Spleen (tissue), 11 donors: ENCODE data around the gene TRIM71. TPM values are rescaled to one million over a fixed set of nuclear protein-coding genes. Genes with fewer than 3 reads are reported as not detected.

Experiments
- DNase-seq: peaks from one replicate; pipeline ENCODE4 v3.0.0-alpha.2; 2020
- H3K27ac ChIP-seq, 8 donors: fragments of 200-600 bp; sonication (generic) in 7 of 8; 1 replicate in 4 of 8; 2 replicates in 4 of 8; pipeline versions ENCODE4 v1.5.0 to v1.8.0; 2016 to 2021; ENCODE audit warnings: inconsistent platforms in 4 of 8, mild to moderate bottlenecking in 4 of 8, moderate library complexity in 1 of 8
- H3K27me3 ChIP-seq, 7 donors: fragments of 200-600 bp; sonication (generic) in 6 of 7; replicated peaks in 1 of 7; 1 replicate in 4 of 7; 2 replicates in 3 of 7; pipeline versions ENCODE4 v1.5.0 to v1.8.0; 2016 to 2021; ENCODE audit warnings: inconsistent platforms in 3 of 7, mild to moderate bottlenecking in 1 of 7
- H3K36me3 ChIP-seq, 6 donors: fragments of 200-600 bp; sonication (generic) in 5 of 6; 1 replicate in 4 of 6; 2 replicates in 2 of 6; pipeline versions ENCODE4 v1.5.0 to v1.8.0; 2016 to 2021; ENCODE audit warnings: inconsistent platforms in 2 of 6
- H3K4me1 ChIP-seq, 6 donors: fragments of 200-600 bp; sonication (generic) in 5 of 6; 1 replicate in 3 of 6; 2 replicates in 3 of 6; pipeline versions ENCODE4 v1.5.0 to v1.8.0; 2016 to 2021; ENCODE audit warnings: inconsistent platforms in 3 of 6
- H3K4me3 ChIP-seq, 8 donors: fragments of 200-600 bp; sonication (generic) in 7 of 8; 1 replicate in 4 of 8; 2 replicates in 4 of 8; pipeline versions ENCODE4 v1.5.0 to v1.8.0; 2016 to 2021; ENCODE audit warnings: inconsistent platforms in 4 of 8, mild to moderate bottlenecking in 4 of 8, moderate library complexity in 2 of 8
- H3K9me3 ChIP-seq, 8 donors: fragments of 200-600 bp; sonication (generic) in 7 of 8; 1 replicate in 4 of 8; 2 replicates in 4 of 8; pipeline versions ENCODE4 v1.5.0 to v1.8.0; 2016 to 2021; ENCODE audit warnings: inconsistent platforms in 4 of 8
- CTCF ChIP-seq, 11 experiments: fragments of 200-600 bp in 7 of 11; fragments of 450-650 bp in 4 of 11; sonication (generic) in 4 of 11; IDR thresholded peaks in 8 of 11; conservative IDR thresholded peaks in 3 of 11; 1 replicate in 7 of 11; 2 replicates in 4 of 11; pipeline versions ENCODE4 v1.4.0 to v1.8.0; 2016 to 2021; ENCODE audit warnings: antibody characterized with exemption in 11 of 11, inconsistent platforms in 4 of 11, mild to moderate bottlenecking in 1 of 11
- POLR2A ChIP-seq, 3 donors: fragments of 450-650 bp; IDR thresholded peaks; one replicate each; pipeline ENCODE4 v1.5.1; 2017; ENCODE audit warnings: antibody characterized with exemption in 3 of 3, mild to moderate bottlenecking in 1 of 3
- POLR2AphosphoS5 ChIP-seq, 3 donors: sonication (generic); formaldehyde crosslinking; IDR thresholded peaks; one replicate each; pipeline ENCODE4 v1.5.1; 2017; ENCODE audit warnings: antibody characterized with exemption in 3 of 3
- WGBS, 5 donors: extraction: QIAGEN DNeasy Blood & Tissue Kit in 3 of 5; methylation state at CpG; one replicate each; pipeline versions ENCODE4 v1.1.5 to v1.1.7; 2013 to 2018; 5-methylcytosine and 5-hydroxymethylcytosine counted together
- intact Hi-C: fragments of 100-400 bp; cut with DNase I; formaldehyde crosslinking; loops from one replicate; pipeline ENCODE4 v1.15.0; 2023; ENCODE audit warnings: low total_unique reads
- polyA plus RNA-seq, 3 donors: library from polyadenylated mRNA; stranded (reverse); fragments of 200-250 nt; gene quantifications; one replicate each; pipeline ENCODE4 v1.2.1, GENCODE V29; 2013
- total RNA-seq, 7 donors: library from RNA; depleted of rRNA in 3 of 7; stranded (reverse); fragments of >200 nt in 3 of 7; fragmentation: NEBNext Ultra II Directional in 4 of 7; extraction: Animal tissue kit (Norgen Biotek cat#: 25700) in 4 of 7; gene quantifications; one replicate each; pipeline versions ENCODE4 v1.1.0 to v1.2.1, GENCODE V29; 2016 to 2021
- donor health status: healthy with polysubstance abuse.
- donor health status: DM: no; HTN: no; CAD: no; lungs with moderate emphysema.
- donor health status: DM: no; HTN: no; CAD: no.
- donor health status: Bipolar disorder and iron deficiency.
- donor health status: healthy.
- donor health status: DM: no; HTN: no; CAD: no.
- donor health status: DM: yes; HTN: yes; CAD: no.

Gene TRIM71
- total and polyA plus RNA-seq, 10 donors: under 0.01 to 0.09 (median 0.03) TPM; not detected in 5

- H3K27me3 ChIP-seq: peaks cover 6 to 76% (median 61%) of the 10 kb centered on the region in 7 donors
- H3K36me3 ChIP-seq: no peaks in the 10 kb centered on the region
These were observed 590 bp upstream of the TRIM71 start for GRCh38 chr3:32817257-32817557.

GRCh38 chr3:32818229-32818969 is 602 bp downstream of the TRIM71 start:
- peaks cover 6 to 84% (median 61%) of the 10 kb centered on the region in 7 donors for H3K27me3 ChIP-seq
- WGBS, 5 donors: 2 to 18% (median 3%) methylated on average over 14 to 111 of the region's 111 CpGs
- peak; percentile 69 for DNase-seq
- peaks cover 16 to 53% (median 36%) of the 10 kb centered on the region in 6 donors for H3K4me1 ChIP-seq
- H3K27ac ChIP-seq: no peak overlapping the region
- H3K9me3 ChIP-seq: no peaks in the 10 kb centered on the region
- intact Hi-C loops: no loop called here
- TF ChIP-seq POLR2AphosphoS5 (IDR thresholded peaks at IDR 0.05): no peak
- no peak for TF ChIP-seq CTCF (IDR thresholded peaks at IDR 0.05 in 8 of 11, conservative IDR thresholded peaks at IDR 0.05 in 3 of 11)
- no peak for TF ChIP-seq POLR2A (IDR thresholded peaks at IDR 0.05)
- peak overlapping the region in 7 of 8 donors; percentile 49 to 73 (median 52) for H3K4me3 ChIP-seq
- H3K36me3 ChIP-seq: no peaks in the 10 kb centered on the region

More at GRCh38 chr3:32817257-32817557, 590 bp upstream of the TRIM71 start:
- Histone ChIP-seq H3K27ac (no peak overlapping the region), H3K4me1 (peaks cover 16 to 53% (median 36%) of the 10 kb centered on the region in 6 donors), H3K9me3 (no peaks in the 10 kb centered on the region), H3K4me3 (peak overlapping the region; percentile 39 to 73 (median 52))
- TF ChIP-seq CTCF (IDR thresholded peaks at IDR 0.05 in 8 of 11, conservative IDR thresholded peaks at IDR 0.05 in 3 of 11) (no peak), POLR2AphosphoS5 (IDR thresholded peaks at IDR 0.05) (no peak), POLR2A (IDR thresholded peaks at IDR 0.05) (no peak)
- DNase-seq: no peak
- intact Hi-C loops: no loop called here
- 0 to 2% (median 2%) methylated on average over 23 to 49 of the region's 49 CpGs for WGBS, 5 donors

- intact Hi-C loops: no loop called here
- peaks cover 16 to 50% (median 35%) of the 10 kb centered on the region in 6 donors for H3K4me1 ChIP-seq
- H3K36me3 ChIP-seq: no peaks in the 10 kb centered on the region
- H3K27me3 ChIP-seq: peaks cover 6 to 89% (median 61%) of the 10 kb centered on the region in 7 donors
- TF ChIP-seq POLR2A (IDR thresholded peaks at IDR 0.05) (no peak), CTCF (IDR thresholded peaks at IDR 0.05 in 8 of 11, conservative IDR thresholded peaks at IDR 0.05 in 3 of 11) (no peak), POLR2AphosphoS5 (IDR thresholded peaks at IDR 0.05) (no peak)
- no peaks in the 10 kb centered on the region for H3K9me3 ChIP-seq
- H3K27ac ChIP-seq: no peak overlapping the region
- no peak for DNase-seq
- H3K4me3 ChIP-seq: peak overlapping the region in 7 of 8 donors; percentile 27 to 73 (median 52)
- 53 to 65% (median 59%) methylated on average over 25 of the region's 25 CpGs for WGBS, 5 donors
These were observed 1.2 kb downstream of the TRIM71 start for GRCh38 chr3:32818970-32819511.
